Activated naive CD4-positive, alpha-beta T cell treated with anti-CD3 and anti-CD28 coated beads for 36 hours (primary cell): ENCODE results near the gene ACAP2. TPM values are rescaled to one million over a fixed set of nuclear protein-coding genes. Genes with fewer than 3 reads are reported as not detected.
A peak's percentile ranks its signal among the peaks of the same experiment; 100 is the strongest.

Source experiments
- CTCF ChIA-PET: fragments of 350-600 bp; sonication (Branson Sonifier 250); formaldehyde crosslinking; loops from one replicate; lab custom pipeline; 2021; ENCODE audit warnings: antibody characterized with exemption; lab: Charles Lee
- DNase-seq: peaks from one replicate; pipeline ENCODE4 v3.0.0-alpha.2; 2020
- H3K27ac Mint-ChIP-seq: one replicate; pipeline ENCODE4 v1.8.0; 2021; ENCODE audit warnings: mild to moderate bottlenecking, mixed read lengths
- H3K27me3 Mint-ChIP-seq: one replicate; pipeline ENCODE4 v1.8.0; 2021; ENCODE audit warnings: low read depth, mixed read lengths
- H3K36me3 Mint-ChIP-seq: one replicate; pipeline ENCODE4 v1.8.0; 2021; ENCODE audit warnings: low read depth, mixed read lengths
- H3K4me1 Mint-ChIP-seq: one replicate; pipeline ENCODE4 v1.8.0; 2021; ENCODE audit warnings: low read depth, mixed read lengths
- H3K4me3 Mint-ChIP-seq: one replicate; pipeline ENCODE4 v1.8.0; 2021; ENCODE audit warnings: mild to moderate bottlenecking, moderate library complexity, mixed read lengths
- H3K9me3 Mint-ChIP-seq: one replicate; pipeline ENCODE4 v1.8.0; 2021; ENCODE audit warnings: mixed read lengths
- intact Hi-C: fragments of 100-400 bp; cut with micrococcal nuclease; formaldehyde crosslinking; loops from one replicate; pipeline ENCODE4 v1.15.1; 2023
- total RNA-seq, 2 experiments: library from RNA; stranded (reverse); gene quantifications; one replicate each; pipeline ENCODE4 v1.2.3, GENCODE V29; 2021

The ACAP2 gene
- total RNA-seq, 2 experiments from 2014 or later, result 37.9 to 42.1 TPM

- Mint-ChIP-seq H3K36me3 (no peaks in the 10 kb centered on the region), H3K27ac (no peak overlapping the region), H3K4me3 (no peak overlapping the region), H3K4me1 (peaks cover 14% of the 10 kb centered on the region), H3K9me3 (no peaks in the 10 kb centered on the region), H3K27me3 (no peaks in the 10 kb centered on the region)
- intact Hi-C loops, result no loop called here
- DNase-seq, result no peak
- CTCF ChIA-PET, result no interaction called here
Measured at GRCh38 chr3:195246581-195246995, 196.2 kb downstream of the ACAP2 start.

DNA sequence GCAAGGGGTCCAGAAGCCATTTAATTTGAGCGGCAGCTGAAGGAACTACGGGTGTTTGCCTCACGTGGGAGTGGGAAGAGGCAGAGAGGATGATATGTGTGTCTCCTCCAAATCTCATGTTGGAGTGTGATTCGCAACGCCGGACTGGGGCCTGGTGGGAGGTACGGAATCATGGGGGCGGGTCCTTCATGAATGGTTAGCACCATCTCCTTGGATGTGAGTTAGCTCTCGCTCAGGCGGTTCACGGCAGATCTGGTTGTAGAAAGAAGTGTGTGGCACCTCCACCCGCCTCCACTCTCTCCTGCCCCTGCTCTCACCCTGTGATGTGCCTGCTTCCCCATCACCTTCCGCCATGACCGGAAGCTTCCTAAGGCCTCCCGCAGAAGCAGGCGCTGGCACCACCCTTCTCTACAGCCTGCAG, 197.3 kb downstream of the ACAP2 start:
- Mint-ChIP-seq H3K4me1 (peaks cover 7% of the 10 kb centered on the region), H3K4me3 (no peak overlapping the region), H3K27ac (no peak overlapping the region), H3K36me3 (no peaks in the 10 kb centered on the region), H3K9me3 (no peaks in the 10 kb centered on the region), H3K27me3 (no peaks in the 10 kb centered on the region)
- CTCF ChIA-PET, result no interaction called here
- no peak for DNase-seq
- intact Hi-C loops, result no loop called here

- no peaks in the 10 kb centered on the region for H3K4me1 Mint-ChIP-seq
- peaks cover 10% of the 10 kb centered on the region for H3K9me3 Mint-ChIP-seq
- peaks cover 6% of the 10 kb centered on the region for H3K36me3 Mint-ChIP-seq
- intact Hi-C loops, result no loop called here
- no peak overlapping the region for H3K4me3 Mint-ChIP-seq
- no peak overlapping the region for H3K27ac Mint-ChIP-seq
- H3K27me3 Mint-ChIP-seq, result no peaks in the 10 kb centered on the region
- DNase-seq, result no peak
- CTCF ChIA-PET, result interaction anchor here (0.6 kb wide), 2 partner anchors 8 to 363 kb away, joined by 3 read pairs; no protein-coding TSS in a partner anchor
Measured at GRCh38 chr3:195241592-195242355, 201.0 kb downstream of the ACAP2 start.

DNA sequence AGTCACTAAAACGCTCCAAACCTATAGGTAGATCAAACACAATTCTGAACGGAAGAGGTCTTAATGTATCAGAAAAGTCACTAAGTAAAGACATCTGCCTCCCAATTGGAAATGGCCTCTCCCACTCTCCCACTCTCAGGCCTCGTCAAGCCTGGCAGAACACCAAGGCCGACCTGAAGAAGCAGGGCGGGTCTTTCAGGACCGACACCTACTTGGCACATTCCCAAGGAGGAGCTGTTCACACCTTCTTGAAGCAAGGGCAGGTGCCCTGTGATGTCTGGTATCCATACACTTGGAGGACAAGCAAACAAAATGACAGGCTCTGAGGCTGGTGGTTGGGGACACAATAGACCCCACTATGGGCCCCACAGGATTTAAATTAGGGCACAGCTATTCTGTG, 201.9 kb downstream of the ACAP2 start:
- DNase-seq, result no peak
- no peaks in the 10 kb centered on the region for H3K4me1 Mint-ChIP-seq
- intact Hi-C loops, result no loop called here
- peaks cover 6% of the 10 kb centered on the region for H3K36me3 Mint-ChIP-seq
- H3K9me3 Mint-ChIP-seq, result peaks cover 10% of the 10 kb centered on the region
- H3K4me3 Mint-ChIP-seq, result no peak overlapping the region
- CTCF ChIA-PET, result no interaction called here
- no peak overlapping the region for H3K27ac Mint-ChIP-seq
- no peaks in the 10 kb centered on the region for H3K27me3 Mint-ChIP-seq

DNA sequence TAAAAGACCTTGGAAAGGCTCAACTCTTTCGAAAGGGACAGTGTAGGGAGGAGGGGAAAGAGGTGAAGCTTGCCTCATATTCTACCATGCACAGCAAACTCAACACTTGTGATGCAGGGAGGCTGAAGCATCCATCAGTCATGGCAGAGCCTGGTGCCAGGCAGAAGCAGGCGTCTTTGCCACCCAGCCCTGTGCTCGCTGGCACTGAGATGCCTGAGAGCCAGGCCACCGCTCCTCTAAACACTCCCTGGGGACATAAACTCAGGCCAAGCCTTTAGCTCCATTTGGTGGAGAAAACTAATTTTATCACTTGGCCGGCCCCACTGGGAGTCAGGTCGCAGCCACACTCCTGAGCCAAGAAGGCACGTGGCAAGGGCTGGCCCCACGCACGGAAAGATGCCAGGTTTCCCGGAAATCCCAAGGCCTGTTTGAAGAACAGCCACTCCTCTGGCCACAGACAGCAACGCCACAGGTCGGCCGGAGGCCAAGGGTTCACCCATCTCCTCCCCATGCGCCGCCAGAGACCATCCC, 202.6 kb downstream of the ACAP2 start:
- Mint-ChIP-seq H3K9me3 (peaks cover 10% of the 10 kb centered on the region), H3K4me1 (no peaks in the 10 kb centered on the region), H3K27ac (no peak overlapping the region), H3K4me3 (no peak overlapping the region), H3K36me3 (peaks cover 6% of the 10 kb centered on the region), H3K27me3 (no peaks in the 10 kb centered on the region)
- CTCF ChIA-PET, result no interaction called here
- intact Hi-C loops, result no loop called here
- DNase-seq, result no peak

GRCh38 chr3:195239121-195239520, 203.7 kb downstream of the ACAP2 start:
- no peak for DNase-seq
- peaks cover 16% of the 10 kb centered on the region for H3K9me3 Mint-ChIP-seq
- peaks cover 6% of the 10 kb centered on the region for H3K36me3 Mint-ChIP-seq
- intact Hi-C loops, result no loop called here
- no peak overlapping the region for H3K27ac Mint-ChIP-seq
- H3K4me3 Mint-ChIP-seq, result no peak overlapping the region
- CTCF ChIA-PET, result interaction anchor here (0.7 kb wide), 1 partner anchor 220 kb away, joined by 5 read pairs; no protein-coding TSS in a partner anchor
- no peaks in the 10 kb centered on the region for H3K4me1 Mint-ChIP-seq
- no peaks in the 10 kb centered on the region for H3K27me3 Mint-ChIP-seq

- H3K36me3 Mint-ChIP-seq, result peaks cover 6% of the 10 kb centered on the region
- H3K9me3 Mint-ChIP-seq, result peaks cover 16% of the 10 kb centered on the region
- no peaks in the 10 kb centered on the region for H3K4me1 Mint-ChIP-seq
- DNase-seq, result no peak
- intact Hi-C loops, result no loop called here
- H3K4me3 Mint-ChIP-seq, result no peak overlapping the region
- H3K27me3 Mint-ChIP-seq, result no peaks in the 10 kb centered on the region
- CTCF ChIA-PET, result interaction anchor here (0.5 kb wide), 1 partner anchor 26 kb away, joined by 4 read pairs; no protein-coding TSS in a partner anchor
- H3K27ac Mint-ChIP-seq, result no peak overlapping the region
Measured at GRCh38 chr3:195238586-195239118, 204.2 kb downstream of the ACAP2 start.

- DNase-seq, result no peak
- Mint-ChIP-seq H3K27me3 (no peaks in the 10 kb centered on the region), H3K4me1 (no peaks in the 10 kb centered on the region), H3K4me3 (no peak overlapping the region), H3K36me3 (peaks cover 8% of the 10 kb centered on the region), H3K27ac (no peak overlapping the region), H3K9me3 (peaks cover 16% of the 10 kb centered on the region)
- CTCF ChIA-PET, result interaction anchor here (0.5 kb wide), 1 partner anchor 27 kb away, joined by 4 read pairs; no protein-coding TSS in a partner anchor
- intact Hi-C loops, result no loop called here
Measured at GRCh38 chr3:195238081-195238571, 204.7 kb downstream of the ACAP2 start.

DNA sequence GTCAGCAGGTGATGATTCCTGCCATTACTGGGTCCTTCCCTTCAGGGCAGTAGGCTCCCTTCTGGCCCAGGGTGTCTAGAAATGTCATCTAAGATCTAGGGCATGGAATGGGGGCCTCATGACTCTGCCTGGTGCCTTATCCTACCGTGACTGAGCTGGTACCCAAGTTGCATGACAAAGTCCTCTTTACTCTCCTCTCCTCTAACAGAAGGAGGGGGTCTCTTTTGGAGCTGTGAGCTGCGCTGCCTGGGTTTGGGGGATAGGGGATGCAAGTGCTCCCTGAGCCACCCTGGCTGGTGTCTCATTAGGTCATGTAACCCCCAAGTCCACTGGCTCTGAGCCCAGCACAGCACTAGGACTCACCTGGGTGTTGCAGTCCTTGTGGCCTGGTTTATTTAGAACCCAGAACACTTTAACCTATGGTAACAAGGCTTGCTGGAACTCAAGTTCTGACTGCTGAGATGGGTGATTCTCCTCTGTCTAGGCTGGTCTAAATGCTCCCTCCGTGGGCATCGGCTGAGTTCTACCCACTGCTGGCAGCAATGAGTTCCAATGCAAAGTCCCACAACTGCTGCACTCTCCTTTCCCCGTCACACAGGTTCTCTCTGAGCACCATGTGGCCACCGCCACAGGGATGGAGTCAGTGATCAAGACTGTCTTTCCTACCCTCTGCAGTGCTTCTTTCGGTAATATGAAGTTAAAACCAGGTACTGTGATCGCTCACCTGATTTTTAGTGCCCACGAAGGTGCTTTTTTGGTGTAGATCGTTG, 205.8 kb downstream of the ACAP2 start:
- peaks cover 21% of the 10 kb centered on the region for H3K9me3 Mint-ChIP-seq
- no peak overlapping the region for H3K4me3 Mint-ChIP-seq
- H3K27me3 Mint-ChIP-seq, result no peaks in the 10 kb centered on the region
- no peaks in the 10 kb centered on the region for H3K4me1 Mint-ChIP-seq
- H3K27ac Mint-ChIP-seq, result peak overlapping the region; percentile 57
- H3K36me3 Mint-ChIP-seq, result peaks cover 8% of the 10 kb centered on the region
- intact Hi-C loops, result no loop called here
- DNase-seq, result no peak
- CTCF ChIA-PET, result no interaction called here

DNA sequence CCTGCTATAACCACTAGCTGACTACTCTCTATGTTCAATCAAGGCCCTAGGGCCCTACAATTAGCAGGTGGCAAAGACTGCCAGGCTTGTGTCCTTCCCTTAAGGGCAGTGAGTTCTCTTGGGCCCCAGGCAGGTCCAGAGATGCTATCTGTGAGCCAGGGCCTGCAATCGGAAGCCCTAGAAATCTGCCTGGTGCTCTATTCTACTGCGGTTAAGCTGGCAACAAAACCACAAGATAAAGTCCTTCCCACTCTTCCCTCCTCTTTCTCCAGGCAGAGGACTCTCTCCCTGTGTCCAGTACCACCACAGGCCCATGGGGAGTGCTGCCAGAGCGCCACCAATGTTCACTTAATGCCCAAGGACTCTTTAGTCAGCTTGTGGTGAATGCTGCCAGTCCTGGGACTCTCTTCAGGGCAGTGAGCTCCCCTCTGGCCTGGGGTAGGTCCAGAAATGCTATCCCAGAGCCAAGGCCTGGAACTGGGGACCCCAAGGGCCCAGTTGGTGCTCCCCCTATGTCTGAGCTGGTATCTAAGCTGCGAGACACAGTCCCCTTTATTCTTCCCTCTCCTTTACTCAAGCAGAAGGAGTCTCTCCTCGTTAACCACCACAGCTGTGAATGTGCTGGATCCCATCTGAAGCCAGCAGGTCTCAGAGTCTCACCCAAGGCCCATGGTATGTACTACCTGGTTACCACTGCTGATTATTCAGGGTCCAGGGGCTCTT, 206.6 kb downstream of the ACAP2 start:
- intact Hi-C loops, result no loop called here
- Mint-ChIP-seq H3K27me3 (no peaks in the 10 kb centered on the region), H3K9me3 (peaks cover 23% of the 10 kb centered on the region), H3K4me1 (no peaks in the 10 kb centered on the region), H3K4me3 (no peak overlapping the region), H3K36me3 (peaks cover 8% of the 10 kb centered on the region), H3K27ac (peak overlapping the region; percentile 57)
- CTCF ChIA-PET, result interaction anchor here (0.6 kb wide), 1 partner anchor 704 kb away, joined by 3 read pairs; no protein-coding TSS in a partner anchor
- DNase-seq, result no peak

- Mint-ChIP-seq H3K9me3 (peaks cover 15% of the 10 kb centered on the region), H3K4me3 (no peak overlapping the region), H3K36me3 (peaks cover 1% of the 10 kb centered on the region), H3K27me3 (no peaks in the 10 kb centered on the region), H3K4me1 (peaks cover 11% of the 10 kb centered on the region), H3K27ac (no peak overlapping the region)
- CTCF ChIA-PET, result no interaction called here
- no peak for DNase-seq
- intact Hi-C loops, result no loop called here
Measured at GRCh38 chr3:195230244-195230643, 212.6 kb downstream of the ACAP2 start.
